ENCODE data around the gene MAP2K5. TPM values are rescaled to one million over a fixed set of nuclear protein-coding genes. Genes with fewer than 3 reads are reported as not detected.
"Not testable (repeated sequence)": the region's sequence is repeated elsewhere in the genome, so short reads cannot be mapped to it uniquely, and the experiment has no call there.

The MAP2K5 gene
- total RNA-seq, 2 donors from 2014 or later, result 13.9 to 15.4 TPM

GRCh38 chr15:67618297-67618696 lies 75.8 kb downstream of the MAP2K5 start:
- DNase-seq (no peak), ATAC-seq (no peak)
- intact Hi-C loops (cut with DNase I), result no loop called here

DNA sequence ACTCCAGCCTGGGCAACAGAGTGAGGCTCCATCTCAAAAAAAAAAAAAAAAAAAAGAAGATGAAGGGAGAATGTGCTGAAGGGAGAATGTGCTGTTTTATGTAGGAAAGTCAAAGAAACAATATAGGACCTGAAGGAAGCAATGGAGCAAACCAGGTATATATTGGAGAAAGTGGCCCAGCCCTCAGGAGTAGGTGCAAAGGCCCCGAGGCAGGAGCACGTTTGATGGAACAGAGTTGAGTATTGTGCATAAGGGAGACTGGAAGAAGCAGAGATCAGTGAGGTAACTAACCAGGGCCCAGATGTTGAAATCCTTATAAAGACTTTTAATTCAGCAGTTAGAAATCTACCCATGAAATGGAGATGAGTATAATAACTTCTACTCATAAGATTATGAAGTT lies 79.6 kb downstream of the MAP2K5 start:
- DNase-seq (no peak), ATAC-seq (no peak)
- intact Hi-C loops (cut with DNase I), result no loop called here

GRCh38 chr15:67632261-67632660 lies 89.8 kb downstream of the MAP2K5 start:
- intact Hi-C loops (cut with DNase I), result no loop called here
- no peak for DNase-seq
- ATAC-seq, result no peak

DNA sequence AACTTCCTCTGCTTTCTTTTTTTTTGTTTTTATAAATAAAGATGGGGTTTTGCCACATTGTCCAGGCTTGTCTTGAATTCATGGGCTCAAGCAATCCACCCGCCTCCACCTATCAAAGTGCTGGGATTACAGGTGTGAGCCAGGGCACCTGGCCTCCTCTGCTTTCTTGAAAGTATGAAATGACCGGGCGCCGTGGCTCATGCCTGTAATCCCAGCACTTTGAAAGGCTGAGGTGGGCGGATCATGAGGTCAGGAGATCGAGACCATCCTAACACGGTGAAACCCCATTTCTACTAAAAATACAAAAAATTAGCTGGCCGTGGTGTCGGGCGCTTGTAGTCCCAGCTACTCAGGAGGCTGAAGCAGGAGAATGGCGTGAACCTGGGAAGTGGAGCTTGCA lies 93.4 kb downstream of the MAP2K5 start:
- DNase-seq; intact Hi-C loops (cut with DNase I); ATAC-seq: not testable (repeated sequence)

- intact Hi-C loops (cut with DNase I), result no loop called here
- ATAC-seq (peak; percentile 44 to 60), DNase-seq (no peak)
Observed at GRCh38 chr15:67639591-67639990, 97.1 kb downstream of the MAP2K5 start.

DNA sequence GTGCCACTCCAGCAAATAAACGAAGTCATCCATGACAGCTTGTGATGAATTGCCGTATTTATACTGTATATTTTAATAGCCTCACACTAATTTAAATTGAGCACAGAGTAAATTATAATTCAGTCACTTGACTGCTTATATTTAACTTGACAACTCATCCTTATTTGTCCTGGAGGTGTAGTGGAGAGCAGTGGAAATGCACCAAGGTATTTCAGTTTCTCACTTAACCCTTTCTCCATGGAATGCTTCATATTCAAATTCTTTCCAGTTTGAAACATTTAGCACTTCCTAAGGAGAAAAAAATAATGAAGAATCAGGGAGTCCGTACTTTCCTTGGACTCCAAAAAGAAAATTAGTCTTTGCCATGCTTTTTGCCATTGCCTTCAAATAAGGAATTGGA lies 99.0 kb downstream of the MAP2K5 start:
- DNase-seq (no peak), ATAC-seq (no peak)
- intact Hi-C loops (cut with DNase I), result no loop called here

DNA sequence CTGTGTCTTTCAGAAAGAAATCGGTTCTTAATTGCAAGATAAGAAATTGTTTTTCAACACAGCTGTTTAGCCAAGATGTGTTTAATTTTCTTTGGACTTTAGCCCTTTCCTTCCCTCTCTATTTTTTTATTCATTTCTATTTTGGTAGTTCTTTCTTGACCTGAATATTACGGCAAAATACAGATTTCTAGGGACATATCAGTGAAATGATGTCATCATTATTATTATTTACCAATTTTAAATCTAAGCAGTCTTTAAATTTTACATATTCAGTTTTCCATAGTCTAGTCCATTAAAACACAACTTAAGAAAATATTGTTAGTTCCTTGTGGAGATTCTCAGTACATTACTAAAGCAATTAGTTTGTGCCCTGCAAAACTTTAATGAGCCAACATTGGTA lies 104.3 kb downstream of the MAP2K5 start:
- intact Hi-C loops (cut with DNase I), result no loop called here
- no peak for ATAC-seq

GRCh38 chr15:67652586-67652985 lies 110.1 kb downstream of the MAP2K5 start:
- ATAC-seq (no peak), DNase-seq (no peak)
- intact Hi-C loops (cut with DNase I), result no loop called here

More for the DNA sequence above, 104.3 kb downstream of the MAP2K5 start:
- no peak for DNase-seq

DNA sequence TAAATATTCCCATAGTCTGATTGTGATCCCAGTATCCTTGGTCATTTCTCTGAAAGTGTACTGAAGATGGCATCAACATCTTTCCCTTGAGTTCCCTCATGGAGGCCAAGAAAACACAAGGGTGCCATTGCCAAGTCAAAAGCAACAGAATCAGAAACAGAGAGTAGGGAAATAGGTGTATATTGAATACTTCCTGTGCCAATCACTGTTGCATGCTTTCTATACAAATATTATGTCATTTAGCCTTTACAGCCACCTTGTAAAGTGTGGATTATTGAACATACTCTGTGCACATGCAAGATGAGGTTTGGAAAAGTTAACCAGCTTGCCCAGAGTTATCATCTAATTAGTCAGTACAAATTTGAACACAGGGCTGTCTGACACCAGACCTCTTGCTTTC lies 117.9 kb downstream of the MAP2K5 start:
- no peak for ATAC-seq
- no peak for DNase-seq
- intact Hi-C loops (cut with DNase I), result no loop called here

GRCh38 chr15:67660874-67661606 lies 118.5 kb downstream of the MAP2K5 start:
- DNase-seq (no peak), ATAC-seq (no peak)
- intact Hi-C loops (cut with DNase I), result no loop called here

GRCh38 chr15:67670647-67671305 lies 128.3 kb downstream of the MAP2K5 start:
- DNase-seq (no peak), ATAC-seq (no peak)
- intact Hi-C loops (cut with DNase I), result no loop called here

GRCh38 chr15:67672834-67673233 lies 130.3 kb downstream of the MAP2K5 start:
- intact Hi-C loops (cut with DNase I); ATAC-seq: not testable (repeated sequence)

GRCh38 chr15:67674983-67675382 lies 132.5 kb downstream of the MAP2K5 start:
- intact Hi-C loops (cut with DNase I), result no loop called here
- DNase-seq, result no peak
- ATAC-seq, result no peak

More at GRCh38 chr15:67672834-67673233, 130.3 kb downstream of the MAP2K5 start:
- not testable (repeated sequence) for DNase-seq

DNA sequence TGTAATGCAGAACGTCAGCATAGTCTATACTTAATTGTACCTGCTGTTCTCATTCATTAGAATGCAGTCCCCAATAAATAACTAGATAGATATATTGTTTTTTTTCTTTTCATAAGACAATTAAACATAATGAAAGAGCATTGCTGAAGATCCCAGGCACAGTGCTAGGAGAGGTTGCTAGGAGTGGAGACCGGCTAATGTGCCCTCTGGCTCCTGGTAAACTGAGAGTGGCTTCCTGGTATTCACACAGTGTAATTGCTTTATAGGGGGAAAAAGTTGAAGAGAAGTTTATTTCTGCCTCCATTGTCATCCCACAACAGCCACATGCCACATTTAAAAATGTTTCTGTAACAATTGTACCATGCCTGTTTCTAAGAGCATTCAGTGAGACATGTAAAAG lies 135.6 kb downstream of the MAP2K5 start:
- DNase-seq, result no peak
- ATAC-seq, result no peak
- intact Hi-C loops (cut with DNase I), result no loop called here

DNA sequence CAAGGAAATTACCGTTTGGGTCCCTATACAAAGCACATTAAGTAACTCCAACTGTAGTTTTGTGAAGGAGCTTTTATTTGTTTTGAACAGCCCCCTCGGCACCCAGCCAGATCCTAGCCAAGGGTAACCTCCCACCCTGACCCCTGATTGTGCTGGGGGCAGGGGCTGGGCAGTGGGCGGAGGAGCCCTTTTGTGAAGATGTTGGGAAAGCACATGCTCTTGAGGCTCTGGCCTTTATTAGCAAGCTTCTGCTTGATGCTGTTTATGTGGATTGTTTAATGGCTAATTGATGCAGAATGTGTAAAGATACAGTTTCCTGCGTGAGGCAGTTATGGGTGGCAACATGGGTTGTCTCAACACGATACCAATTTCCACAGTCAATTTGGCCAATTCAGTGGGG lies 136.5 kb downstream of the MAP2K5 start:
- intact Hi-C loops (cut with DNase I), result no loop called here
- DNase-seq, result no peak
- no peak for ATAC-seq

DNA sequence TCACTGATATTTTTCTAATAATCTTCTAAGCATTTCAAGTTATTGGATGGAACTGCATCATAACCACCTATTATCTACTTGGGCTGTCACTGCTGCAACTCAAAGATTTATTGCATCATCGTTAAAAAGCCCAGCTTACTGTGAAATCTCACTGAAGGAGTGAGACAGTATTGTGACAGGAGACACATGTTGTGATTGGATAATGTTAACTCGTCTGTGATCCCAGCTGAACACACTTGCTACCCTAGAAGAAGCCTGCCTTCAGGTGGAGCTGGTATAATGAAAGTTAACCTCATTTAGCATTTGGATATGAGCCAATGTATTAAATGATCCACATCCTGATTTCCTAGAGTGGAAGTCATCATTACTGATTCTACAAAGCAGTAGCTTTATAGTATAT lies 138.1 kb downstream of the MAP2K5 start:
- DNase-seq (no peak), ATAC-seq (no peak)
- intact Hi-C loops (cut with DNase I), result no loop called here

GRCh38 chr15:67685008-67685599 lies 142.6 kb downstream of the MAP2K5 start:
- ATAC-seq (no peak), DNase-seq (no peak)
- intact Hi-C loops (cut with DNase I), result no loop called here

- no peak for ATAC-seq
Observed at GRCh38 chr15:67685716-67686115, 143.2 kb downstream of the MAP2K5 start.

DNA sequence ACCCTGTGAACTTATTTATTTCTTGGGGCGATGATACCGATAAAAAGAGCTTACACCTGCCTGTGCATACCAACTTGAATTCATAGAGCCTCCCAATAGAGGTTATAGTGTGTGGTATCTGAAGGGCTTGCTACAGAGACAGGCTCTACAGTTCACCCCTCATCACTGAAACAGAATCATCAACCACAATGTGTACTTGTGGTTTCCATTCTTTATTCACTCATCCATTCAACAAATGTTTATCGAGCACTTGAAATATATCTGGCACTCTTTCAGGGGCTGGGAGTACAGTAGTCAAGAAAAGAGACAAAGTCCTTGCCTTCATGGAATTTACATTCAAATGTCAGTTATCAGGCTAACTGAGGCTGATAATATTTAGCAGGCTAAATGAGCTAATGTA lies 148.4 kb downstream of the MAP2K5 start:
- no peak for DNase-seq
- no peak for ATAC-seq
- intact Hi-C loops (cut with DNase I), result no loop called here

More at GRCh38 chr15:67685716-67686115, 143.2 kb downstream of the MAP2K5 start:
- intact Hi-C loops (cut with DNase I), result no loop called here
- no peak for DNase-seq

DNA sequence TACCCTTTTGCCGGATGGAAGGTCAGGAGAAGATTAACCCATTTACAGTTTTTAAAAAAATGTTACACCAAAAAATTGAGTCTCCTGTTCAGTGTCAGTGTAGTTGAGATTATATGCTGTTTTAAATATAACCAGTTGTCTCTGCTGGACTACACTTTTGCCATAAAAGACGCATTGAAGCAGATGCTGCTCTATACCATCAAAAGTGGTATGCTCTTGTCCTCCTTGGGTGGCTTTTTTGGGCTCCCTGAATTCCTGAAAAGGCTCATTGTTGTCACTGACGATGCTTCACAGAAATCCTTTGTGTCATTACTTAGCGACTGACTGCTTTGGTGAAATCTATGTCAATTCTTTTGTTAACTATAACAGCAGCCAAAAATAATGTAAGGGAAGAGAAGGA lies 148.9 kb downstream of the MAP2K5 start:
- intact Hi-C loops (cut with DNase I), result no loop called here
- ATAC-seq, result no peak
- DNase-seq, result no peak

GRCh38 chr15:67692573-67692972 lies 150.1 kb downstream of the MAP2K5 start:
- ATAC-seq (no peak), DNase-seq (no peak)
- intact Hi-C loops (cut with DNase I), result no loop called here

Data from left cardiac atrium (tissue), 4 donors.